LHCN-M2 (cell line): ENCODE measurements around the gene RPL18. TPM values are rescaled to one million over a fixed set of nuclear protein-coding genes. Genes with fewer than 3 reads are reported as not detected.
"Not testable (repeated sequence)": the region's sequence is repeated elsewhere in the genome, so short reads cannot be mapped to it uniquely, and the experiment has no call there.

Source experiments
- DNase-seq: peaks from one replicate; pipeline ENCODE4 v3.0.0-alpha.2; 2012; ENCODE audit warnings: low read depth
- total RNA-seq: library from RNA; depleted of rRNA; stranded (reverse); fragments of >200 nt; gene quantifications from 2 replicates; pipeline ENCODE4 v1.2.3, GENCODE V29; 2014

The RPL18 gene
- total RNA-seq, 1 experiment from 2014 or later = 1,651 TPM

- peak; percentile 57 for DNase-seq
Observed at GRCh38 chr19:48644839-48645619, 26.1 kb upstream of the RPL18 start.

GRCh38 chr19:48644355-48644754 is 25.4 kb upstream of the RPL18 start:
- DNase-seq = no peak

GRCh38 chr19:48642862-48643261 is 23.9 kb upstream of the RPL18 start:
- DNase-seq = no peak

- no peak for DNase-seq
Observed at GRCh38 chr19:48641850-48642249, 22.9 kb upstream of the RPL18 start.

GRCh38 chr19:48639483-48640375 is 20.8 kb upstream of the RPL18 start:
- no peak for DNase-seq

- DNase-seq = no peak
Observed at GRCh38 chr19:48638831-48639381, 19.9 kb upstream of the RPL18 start.

- peak; percentile 88 for DNase-seq
Observed at GRCh38 chr19:48637948-48638830, 19.2 kb upstream of the RPL18 start.

- peak; percentile 98 for DNase-seq
Observed at GRCh38 chr19:48637449-48637947, 18.5 kb upstream of the RPL18 start.

GRCh38 chr19:48636859-48637448 is 18.0 kb upstream of the RPL18 start, which contains the start of gene DBP:
Gene DBP, minus strand, starts transcription at chr19:48637379. Its CDS starts 385 bp downstream, at chr19:48636994.
- DNase-seq = no peak

GRCh38 chr19:48635966-48636858 is 17.2 kb upstream of the RPL18 start:
- no peak for DNase-seq

GRCh38 chr19:48635263-48635965 is 16.4 kb upstream of the RPL18 start:
- no peak for DNase-seq

- DNase-seq = peak; percentile 93
Observed at GRCh38 chr19:48634424-48635262, 15.7 kb upstream of the RPL18 start.

- no peak for DNase-seq
Observed at GRCh38 chr19:48634036-48634342, 15.0 kb upstream of the RPL18 start.

- DNase-seq = no peak
Observed at GRCh38 chr19:48633148-48634035, 14.4 kb upstream of the RPL18 start.

- peak; percentile 57 for DNase-seq
Observed at GRCh38 chr19:48632692-48633147, 13.7 kb upstream of the RPL18 start.

- not testable (repeated sequence) for DNase-seq
Observed at GRCh38 chr19:48632286-48632685, 13.3 kb upstream of the RPL18 start.

GRCh38 chr19:48631225-48631624 is 12.2 kb upstream of the RPL18 start:
- DNase-seq = peak; percentile 30
